EL (cell line): ENCODE data around the gene SLC27A1.
"Not testable (repeated sequence)": the region's sequence is repeated elsewhere in the genome, so short reads cannot be mapped to it uniquely, and the experiment has no call there.

ENCODE experiments used
- DNase-seq: peaks from one replicate; pipeline ENCODE4 v3.0.0-alpha.2; 2016

The SLC27A1 gene

GRCh38 chr19:17487284-17488121 is 17.2 kb downstream of the SLC27A1 start:
- DNase-seq = no peak

- no peak for DNase-seq
Observed at GRCh38 chr19:17488593-17489391, 18.5 kb downstream of the SLC27A1 start.

- DNase-seq = no peak
Observed at GRCh38 chr19:17489392-17490030, 19.2 kb downstream of the SLC27A1 start.

- DNase-seq = no peak
Observed at GRCh38 chr19:17490411-17490810, 20.1 kb downstream of the SLC27A1 start.

- no peak for DNase-seq
Observed at GRCh38 chr19:17491287-17491686, 21.0 kb downstream of the SLC27A1 start.

GRCh38 chr19:17495639-17496296 is 25.4 kb downstream of the SLC27A1 start:
- no peak for DNase-seq

- DNase-seq = peak; percentile 67
Observed at GRCh38 chr19:17496337-17496997, 26.1 kb downstream of the SLC27A1 start.

GRCh38 chr19:17497149-17497798 is 26.9 kb downstream of the SLC27A1 start:
- no peak for DNase-seq

- DNase-seq = not testable (repeated sequence)
Observed at GRCh38 chr19:17499025-17499424, 28.7 kb downstream of the SLC27A1 start.

GRCh38 chr19:17499648-17500446 is 29.5 kb downstream of the SLC27A1 start:
- peak; percentile 78 for DNase-seq

- no peak for DNase-seq
Observed at GRCh38 chr19:17500447-17501198, 30.3 kb downstream of the SLC27A1 start.

GRCh38 chr19:17503240-17503639 is 32.9 kb downstream of the SLC27A1 start:
- DNase-seq = no peak

GRCh38 chr19:17504030-17504429 is 33.7 kb downstream of the SLC27A1 start:
- DNase-seq = no peak

- no peak for DNase-seq
Observed at GRCh38 chr19:17504456-17504855, 34.1 kb downstream of the SLC27A1 start.

- no peak for DNase-seq
Observed at GRCh38 chr19:17505223-17505622, 34.9 kb downstream of the SLC27A1 start.

- DNase-seq = no peak
Observed at GRCh38 chr19:17506745-17507144, 36.4 kb downstream of the SLC27A1 start.

- DNase-seq = not testable (repeated sequence)
Observed at GRCh38 chr19:17508558-17508933, 38.2 kb downstream of the SLC27A1 start.

- DNase-seq = peak; percentile 30
Observed at GRCh38 chr19:17510220-17510993, 40.1 kb downstream of the SLC27A1 start.
